Stomach (tissue), 9 donors: ENCODE results near the gene BTBD17. TPM values are rescaled to one million over a fixed set of nuclear protein-coding genes. Genes with fewer than 3 reads are reported as not detected.

Source experiments
- DNase-seq, 2 donors: peaks; one replicate each; pipeline versions ENCODE4 v3.0.0 to v3.0.0-alpha.2; 2013 to 2019
- H3K27ac ChIP-seq, 5 donors: fragments of 200-600 bp in 4 of 5; sonication (generic) in 4 of 5; one replicate each; pipeline ENCODE4 v1.5.1; 2013 to 2019; ENCODE audit warnings: mild to moderate bottlenecking in 1 of 5, moderate library complexity in 1 of 5
- H3K27me3 ChIP-seq, 3 donors: fragments of 200-600 bp; sonication (generic); one replicate each; pipeline ENCODE4 v1.5.1; 2017 to 2019; ENCODE audit warnings: mixed run types in 1 of 3
- H3K36me3 ChIP-seq, 4 donors: fragments of 200-600 bp; sonication (generic); 1 replicate in 3 of 4; 2 replicates in 1 of 4; pipeline ENCODE4 v1.5.1; 2016 to 2019
- H3K4me1 ChIP-seq, 4 donors: fragments of 200-600 bp; sonication (generic); one replicate each; pipeline ENCODE4 v1.5.1; 2016 to 2019
- H3K4me3 ChIP-seq, 4 donors: fragments of 200-600 bp; sonication (generic) in 3 of 4; one replicate each; pipeline ENCODE4 v1.5.1; 2016 to 2019; ENCODE audit warnings: mild to moderate bottlenecking in 1 of 4
- H3K9me3 ChIP-seq, 4 donors: fragments of 200-600 bp; sonication (generic); one replicate each; pipeline ENCODE4 v1.5.1; 2016 to 2019
- CTCF ChIP-seq, 7 experiments: fragments of 450-650 bp in 4 of 7; fragments of 200-600 bp in 3 of 7; sonication (generic) in 3 of 7; IDR thresholded peaks; one replicate each; pipeline ENCODE4 v1.5.1; 2016 to 2019; ENCODE audit warnings: antibody characterized with exemption in 7 of 7, control low read depth in 2 of 7, mild to moderate bottlenecking in 1 of 7
- EP300 ChIP-seq: sonication (generic); formaldehyde crosslinking; IDR thresholded peaks from one replicate; pipeline ENCODE4 v1.6.1; 2017; ENCODE audit warnings: antibody characterized with exemption
- POLR2A ChIP-seq, 4 donors: fragments of 450-650 bp; IDR thresholded peaks; one replicate each; pipeline ENCODE4 v1.6.1; 2016; ENCODE audit warnings: antibody characterized with exemption in 4 of 4, control low read depth in 2 of 4, mild to moderate bottlenecking in 1 of 4, moderate library complexity in 1 of 4
- POLR2AphosphoS5 ChIP-seq, 3 donors: sonication (generic); formaldehyde crosslinking; IDR thresholded peaks; one replicate each; pipeline ENCODE4 v1.6.1; 2016; ENCODE audit warnings: antibody characterized with exemption in 3 of 3
- WGBS, 5 donors: extraction: QIAGEN DNeasy Blood & Tissue Kit in 3 of 5; methylation state at CpG; one replicate each; pipeline versions ENCODE4 v1.1.5 to v1.1.7; 2013 to 2018; 5-methylcytosine and 5-hydroxymethylcytosine counted together
- intact Hi-C: fragments of 100-400 bp; cut with DNase I; formaldehyde crosslinking; loops from one replicate; pipeline ENCODE4 v1.15.1; 2023; ENCODE audit warnings: low total_unique reads
- polyA plus RNA-seq, 3 donors: library from polyadenylated mRNA; stranded (reverse); fragments of 200-250 nt; gene quantifications; one replicate each; pipeline ENCODE4 v1.2.3, GENCODE V29; 2013
- total RNA-seq, 5 donors: library from RNA; depleted of rRNA; stranded (reverse); fragments of >200 nt; gene quantifications; one replicate each; pipeline versions ENCODE4 v1.1.0 to v1.2.3, GENCODE V29; 2014 to 2016
- donor health status: healthy with polysubstance abuse.
- donor health status: Bipolar disorder and iron deficiency.
- donor health status: healthy.

BTBD17 gene
- total and polyA plus RNA-seq, 8 donors: not detected

GRCh38 chr17:74383141-74383540, 21.5 kb upstream of the BTBD17 start:
- intact Hi-C loops: no loop called here
- no peak for TF ChIP-seq EP300
- TF ChIP-seq POLR2AphosphoS5 (IDR thresholded peaks at IDR 0.05): no peak
- no peak for TF ChIP-seq CTCF (IDR thresholded peaks at IDR 0.05)
- TF ChIP-seq POLR2A (IDR thresholded peaks at IDR 0.05): no peak
- H3K27me3 ChIP-seq: peaks cover 0 to under 1% (median 0%) of the 10 kb centered on the region in 3 donors
- H3K4me3 ChIP-seq: no peak overlapping the region
- H3K27ac ChIP-seq: no peak overlapping the region
- no peak for DNase-seq
- no peaks in the 10 kb centered on the region for H3K9me3 ChIP-seq
- H3K36me3 ChIP-seq: no peaks in the 10 kb centered on the region
- peaks cover 30 to 40% (median 35%) of the 10 kb centered on the region in 4 donors for H3K4me1 ChIP-seq
- 85 to 92% (median 88%) methylated on average over 5 of the region's 5 CpGs for WGBS, 5 donors

GRCh38 chr17:74380959-74381808, 19.5 kb upstream of the BTBD17 start:
- peaks cover 22 to 30% (median 28%) of the 10 kb centered on the region in 4 donors for H3K4me1 ChIP-seq
- peak overlapping the region; percentile 78 to 88 (median 86) for H3K27ac ChIP-seq
- TF ChIP-seq EP300: no peak
- peak in 1 of 7 experiments; percentile 3 for TF ChIP-seq CTCF (IDR thresholded peaks at IDR 0.05)
- no peak for TF ChIP-seq POLR2A (IDR thresholded peaks at IDR 0.05)
- no peak for TF ChIP-seq POLR2AphosphoS5 (IDR thresholded peaks at IDR 0.05)
- no peak for DNase-seq
- WGBS, 5 donors: 34 to 60% (median 53%) methylated on average over 15 of the region's 15 CpGs
- intact Hi-C loops: no loop called here
- peaks cover 0 to 4% (median 0%) of the 10 kb centered on the region in 3 donors for H3K27me3 ChIP-seq
- no peaks in the 10 kb centered on the region for H3K9me3 ChIP-seq
- no peaks in the 10 kb centered on the region for H3K36me3 ChIP-seq
- no peak overlapping the region for H3K4me3 ChIP-seq

GRCh38 chr17:74380086-74380958, 18.7 kb upstream of the BTBD17 start:
- H3K27me3 ChIP-seq: peaks cover 0 to 4% (median 0%) of the 10 kb centered on the region in 3 donors
- peak overlapping the region; percentile 13 to 36 (median 20) for H3K4me3 ChIP-seq
- peak overlapping the region; percentile 78 to 88 (median 86) for H3K27ac ChIP-seq
- no peaks in the 10 kb centered on the region for H3K36me3 ChIP-seq
- 12 to 26% (median 20%) methylated on average over 17 of the region's 17 CpGs for WGBS, 5 donors
- peak in 5 of 7 experiments; percentile 24 to 61 (median 40) for TF ChIP-seq CTCF (IDR thresholded peaks at IDR 0.05)
- peak in 2 of 3 donors; percentile 56 to 57 for TF ChIP-seq POLR2AphosphoS5 (IDR thresholded peaks at IDR 0.05)
- TF ChIP-seq POLR2A (IDR thresholded peaks at IDR 0.05): no peak
- no peak for TF ChIP-seq EP300
- peaks cover 22 to 30% (median 28%) of the 10 kb centered on the region in 4 donors for H3K4me1 ChIP-seq
- intact Hi-C loops: no loop called here
- peak; percentile 70 to 85 for DNase-seq
- H3K9me3 ChIP-seq: no peaks in the 10 kb centered on the region

GRCh38 chr17:74379495-74380085, 17.9 kb upstream of the BTBD17 start:
- peak; percentile 96 to 97 for DNase-seq
- H3K9me3 ChIP-seq: no peaks in the 10 kb centered on the region
- H3K4me3 ChIP-seq: peak overlapping the region; percentile 13 to 36 (median 20)
- no peaks in the 10 kb centered on the region for H3K36me3 ChIP-seq
- H3K27ac ChIP-seq: peak overlapping the region; percentile 78 to 88 (median 86)
- H3K4me1 ChIP-seq: peaks cover 22 to 30% (median 28%) of the 10 kb centered on the region in 4 donors
- peaks cover 0 to 6% (median 0%) of the 10 kb centered on the region in 3 donors for H3K27me3 ChIP-seq
- intact Hi-C loops: loop anchor here (2.0 kb wide), 1 partner anchor 75 kb away; no protein-coding TSS in a partner anchor
- 5 to 17% (median 8%) methylated on average over 11 to 20 of the region's 20 CpGs for WGBS, 5 donors
- no peak for TF ChIP-seq POLR2A (IDR thresholded peaks at IDR 0.05)
- peak in 5 of 7 experiments; percentile 89 to 97 (median 95) for TF ChIP-seq CTCF (IDR thresholded peaks at IDR 0.05)
- peak in 1 of 3 donors; percentile 55 for TF ChIP-seq POLR2AphosphoS5 (IDR thresholded peaks at IDR 0.05)
- TF ChIP-seq EP300: no peak
